ENCODE measurements around the gene C10orf105.

DNA sequence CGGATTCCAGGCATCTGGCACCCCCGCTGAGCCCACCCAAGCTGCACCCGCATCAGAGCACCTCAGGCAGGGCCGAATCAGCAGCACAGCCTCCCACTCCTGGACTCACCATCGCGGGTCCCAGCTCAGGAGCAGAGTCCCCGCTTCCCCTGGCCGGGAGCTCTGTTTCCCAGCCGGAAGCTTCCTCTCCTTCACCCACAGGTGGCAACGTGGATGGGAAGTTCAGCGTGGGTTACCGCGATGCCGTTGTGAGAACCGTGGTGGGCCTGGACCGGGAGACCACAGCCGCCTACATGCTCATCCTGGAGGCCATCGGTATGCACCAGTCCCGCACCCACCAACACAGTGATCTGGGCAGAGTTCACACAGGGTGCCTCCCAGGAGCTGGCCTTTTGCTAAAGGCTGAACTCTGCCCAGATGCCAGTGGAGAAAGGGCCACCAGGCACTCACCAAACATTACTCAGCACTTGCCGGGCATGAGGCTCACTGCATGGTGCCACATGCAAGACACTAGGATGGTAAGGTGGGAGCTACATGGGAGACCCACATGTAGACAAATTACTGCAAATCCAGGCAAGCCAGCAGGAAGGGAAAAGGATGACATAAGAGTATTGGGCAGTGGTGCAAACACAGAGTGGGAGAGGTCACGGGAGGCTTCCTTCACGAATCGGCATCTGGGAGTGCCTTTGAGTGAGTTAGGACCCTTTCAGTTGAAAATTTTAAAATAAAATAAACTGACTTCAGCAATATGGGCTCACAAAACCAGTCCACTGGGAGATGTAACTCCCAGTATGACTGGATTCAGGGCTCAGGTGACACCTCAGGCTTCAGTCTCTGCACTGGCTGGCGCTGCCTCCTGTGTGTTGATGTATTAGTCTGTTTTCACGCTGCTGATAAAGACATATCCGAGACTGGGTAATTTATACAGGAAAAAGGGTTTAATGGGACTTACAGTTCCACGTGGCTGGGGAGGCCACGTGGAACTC, 10.4 kb downstream of the C10orf105 start:
- TF ChIP-seq POLR2A (IDR thresholded peaks at IDR 0.05; ENCODE audit: control extremely low read depth in 1 of 2, low read depth in 2 of 2, low read length in 2 of 2): no peak
- peak in 1 of 3 experiments; percentile 4; a peak in 1 of 4 replicates for TF ChIP-seq CTCF (IDR thresholded peaks at IDR 0.05; ENCODE audit: control extremely low read depth in 1 of 3, insufficient read depth in 1 of 3, low read depth in 1 of 3, low read length in 3 of 3)
- TF ChIP-seq POLR2AphosphoS5 (IDR thresholded peaks at IDR 0.05; ENCODE audit: low read depth, low read length): no peak
- no peak for TF ChIP-seq SP1 (IDR thresholded peaks at IDR 0.05; ENCODE audit: low read depth, low read length)
- no peak for TF ChIP-seq CHD2 (IDR thresholded peaks at IDR 0.05; ENCODE audit: low read length)
